GM18858 (cell line): ENCODE measurements around the gene HOXB2.

Source experiments
- ATAC-seq: cut with Tn5 transposase; IDR thresholded peaks from one replicate; pipeline ENCODE4 v1.9.1; 2021; ENCODE audit not compliant: unreplicated experiment

Gene HOXB2

DNA sequence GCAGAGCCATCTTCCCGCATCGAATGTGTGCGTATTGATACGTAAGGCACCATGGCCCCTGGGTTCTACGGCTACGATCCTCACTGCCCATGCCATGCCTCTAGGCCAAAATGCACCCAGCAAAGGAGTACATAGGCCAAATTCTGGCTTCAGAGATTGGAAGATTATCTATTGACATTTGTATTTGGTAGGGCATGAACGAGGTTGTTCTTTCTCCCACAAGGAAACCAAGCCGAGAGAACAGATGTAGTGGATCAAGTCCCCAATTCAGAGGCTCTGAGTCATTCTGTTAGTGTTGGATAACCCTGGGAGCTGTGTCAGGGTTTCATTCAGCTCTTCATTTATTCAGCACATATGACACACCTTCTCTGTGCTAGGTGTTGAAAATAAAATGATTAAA lies 50.6 kb downstream of the HOXB2 start:
- no peak for ATAC-seq
